GM12878 (cell line): ENCODE measurements around the gene NET1. TPM values are rescaled to one million over a fixed set of nuclear protein-coding genes. Genes with fewer than 3 reads are reported as not detected.

ENCODE experiments used
- ATAC-seq: fragments of 200-7000 bp; cut with Tn5 transposase; 3 replicates; pipeline ENCODE4 v1.9.1; 2020; ENCODE audit warnings: mild to moderate bottlenecking, moderate library complexity
- BruUV-seq: library from RNA; stranded (reverse); fragments of 400-500 nt; replicated peaks from 2 replicates; lab custom pipeline; 2021; lab: Mats Ljungman, UMichigan
- CTCF ChIA-PET: fragments of 300-600 bp; sonication (Branson Sonifier 250); formaldehyde crosslinking; extraction: SDS; loops from one replicate; lab custom pipeline; 2021; ENCODE audit warnings: inconsistent platforms; lab: Yijun Ruan, JAX
- POLR2A ChIA-PET: fragments of 350-600 bp; formaldehyde crosslinking; extraction: SDS; loops from one replicate; lab custom pipeline; 2021; ENCODE audit warnings: inconsistent platforms; lab: Charles Lee
- RAD21 ChIA-PET: fragments of 300-600 bp; sonication (Branson Sonifier 250); formaldehyde crosslinking; loops from one replicate; lab custom pipeline; 2023; ENCODE audit warnings: antibody characterized with exemption; ENCODE audit not compliant: unreplicated experiment; lab: Charles Lee
- SMC1A ChIA-PET: fragments of 300-600 bp; sonication (Branson Sonifier 250); formaldehyde crosslinking; loops from one replicate; lab custom pipeline; 2023; ENCODE audit not compliant: unreplicated experiment, uncharacterized antibody; lab: Charles Lee
- DNase-seq: peaks from one replicate; pipeline ENCODE4 v3.0.0-alpha.2; 2011; ENCODE audit warnings: low read depth, low spot score
- FAIRE-seq: peaks from 3 replicates; lab custom pipeline; 2011; peaks lifted over from hg19 to GRCh38; lab: Jason Lieb, UNC
- H2AFZ ChIP-seq: 2 replicates; pipeline ENCODE4 v1.6.0; 2011; ENCODE audit warnings: low read depth, low read length, control low read depth; ENCODE audit not compliant: control insufficient read depth
- H3K27ac ChIP-seq: 2 replicates; pipeline ENCODE4 v1.5.1; 2011; ENCODE audit warnings: control low read depth; ENCODE audit not compliant: control insufficient read depth, insufficient read depth
- H3K27me3 ChIP-seq, 2 experiments: replicated peaks in 1 of 2; 2 replicates each; pipeline versions ENCODE4 v1.6.0 to v1.6.1; 2011; ENCODE audit warnings: low read length in 1 of 2; ENCODE audit not compliant: control insufficient read depth in 2 of 2, insufficient read depth in 2 of 2
- H3K36me3 ChIP-seq, 2 experiments: 2 replicates each; pipeline ENCODE4 v1.5.1; 2011; ENCODE audit warnings: low read length in 1 of 2; ENCODE audit not compliant: control insufficient read depth in 2 of 2, insufficient read depth in 2 of 2
- H3K4me1 ChIP-seq: 2 replicates; pipeline ENCODE4 v1.6.1; 2011; ENCODE audit warnings: mild to moderate bottlenecking, low read length, moderate library complexity, mixed read lengths; ENCODE audit not compliant: control insufficient read depth, insufficient read depth
- H3K4me2 ChIP-seq: 2 replicates; pipeline ENCODE4 v1.6.0; 2011; ENCODE audit warnings: control low read depth; ENCODE audit not compliant: control insufficient read depth, insufficient read depth
- H3K4me3 ChIP-seq: fragments of 200-600 bp; sonication (generic); 2 replicates; pipeline ENCODE4 v1.5.1; 2016
- H3K79me2 ChIP-seq: 2 replicates; pipeline ENCODE4 v1.6.0; 2011; ENCODE audit warnings: low read length; ENCODE audit not compliant: control insufficient read depth, insufficient read depth
- H3K9ac ChIP-seq: 2 replicates; pipeline ENCODE4 v1.8.0; 2011; ENCODE audit warnings: low read length, control low read depth, mixed read lengths; ENCODE audit not compliant: control insufficient read depth, insufficient read depth
- H3K9me3 ChIP-seq: replicated peaks from 3 replicates; pipeline ENCODE4 v1.5.1; 2011; ENCODE audit warnings: mild to moderate bottlenecking, low read length; ENCODE audit not compliant: control insufficient read depth, insufficient read depth
- H4K20me1 ChIP-seq: 2 replicates; pipeline ENCODE4 v1.6.0; 2011; ENCODE audit not compliant: control insufficient read depth, insufficient read depth
- BCLAF1 ChIP-seq: fragments of 450-650 bp; IDR thresholded peaks from 2 replicates; pipeline ENCODE4 v1.6.1; 2017; ENCODE audit warnings: antibody characterized with exemption, mild to moderate bottlenecking, moderate library complexity
- CREM ChIP-seq: IDR thresholded peaks from 2 replicates; pipeline ENCODE4 v1.6.1; 2014; ENCODE audit warnings: antibody characterized with exemption, low read depth
- HDAC6 ChIP-seq: fragments of 200-600 bp; sonication (generic); IDR thresholded peaks from one replicate; pipeline ENCODE4 v1.8.0; 2017; ENCODE audit warnings: antibody characterized with exemption; ENCODE audit not compliant: unreplicated experiment
- MEF2A ChIP-seq: IDR thresholded peaks from 2 replicates; pipeline ENCODE4 v1.6.1; 2011; ENCODE audit warnings: low read depth, mild to moderate bottlenecking, low read length, moderate library complexity; ENCODE audit not compliant: insufficient read depth
- MTA2 ChIP-seq: fragments of 450-650 bp; IDR thresholded peaks from 2 replicates; pipeline ENCODE4 v1.6.1; 2016; ENCODE audit warnings: low read depth, mild to moderate bottlenecking, moderate library complexity
- NFXL1 ChIP-seq: fragments of 450-650 bp; IDR thresholded peaks from 2 replicates; pipeline ENCODE4 v1.6.1; 2017; ENCODE audit warnings: antibody characterized with exemption, mild to moderate bottlenecking, borderline replicate concordance
- NFYB ChIP-seq: IDR thresholded peaks from 2 replicates; pipeline ENCODE4 v1.6.1; 2011; ENCODE audit warnings: low read depth, mild to moderate bottlenecking, low read length, improper control_type of control experiment, moderate library complexity; ENCODE audit not compliant: insufficient read depth
- NR2C2 ChIP-seq: IDR thresholded peaks from 2 replicates; pipeline ENCODE4 v1.6.1; 2011; ENCODE audit warnings: borderline replicate concordance, low read depth; ENCODE audit not compliant: control insufficient read depth, insufficient read length
- PAX8 ChIP-seq: fragments of 450-650 bp; IDR thresholded peaks from 2 replicates; pipeline ENCODE4 v1.6.1; 2017; ENCODE audit warnings: mild to moderate bottlenecking, moderate library complexity
- RUNX3 ChIP-seq: IDR thresholded peaks from 2 replicates; pipeline ENCODE4 v1.6.1; 2012; ENCODE audit warnings: low read length, inconsistent platforms
- SP1 ChIP-seq: IDR thresholded peaks from one replicate; pipeline ENCODE4 v1.6.1; 2011; ENCODE audit warnings: low read depth, low read length
- TARDBP ChIP-seq: IDR thresholded peaks from 2 replicates; pipeline ENCODE4 v1.6.1; 2016; ENCODE audit warnings: borderline replicate concordance
- USF1 ChIP-seq: IDR thresholded peaks from 2 replicates; pipeline ENCODE4 v1.6.1; 2011; ENCODE audit warnings: borderline replicate concordance, low read depth, mild to moderate bottlenecking, moderate library complexity, mixed read lengths, low read length; ENCODE audit not compliant: insufficient read depth; ENCODE audit errors: extremely low read length
- ZBTB11 ChIP-seq: fragments of 450-650 bp; formaldehyde crosslinking; IDR thresholded peaks from 2 replicates; pipeline ENCODE4 v1.5.0; 2022; ENCODE audit warnings: mild to moderate bottlenecking, missing genetic modification characterization
- WGBS: methylation state at CpG from one replicate; pipeline ENCODE4 v1.1.6; 2016; ENCODE audit warnings: low lambda C conversion rate; ENCODE audit not compliant: insufficient replicate concordance, insufficient coverage; ENCODE audit errors: missing lambda C conversion rate; 5-methylcytosine and 5-hydroxymethylcytosine counted together
- in situ Hi-C: fragments of 300-500 bp; cut with MboI; formaldehyde crosslinking; loops from 9 replicates; pipeline ENCODE4 v1.14.3; 2018; ENCODE audit warnings: mixed read lengths
- intact Hi-C: fragments of 100-400 bp; cut with micrococcal nuclease; formaldehyde crosslinking; loops from one replicate; pipeline ENCODE4 v1.14.2; 2022; ENCODE audit not compliant: unreplicated experiment
- polyA plus RNA-seq, 11 experiments: library from polyadenylated mRNA; depleted of rRNA in 4 of 11; unstranded in 6 of 11; stranded (reverse) in 5 of 11; fragments of >200 nt; fragmentation: Nextera tagmentation in 4 of 11; fragmentation: Illumina TruSeq in 1 of 11; extraction: Ambion mirVana in 4 of 11; extraction: Trizol in 1 of 11; gene quantifications; 1 replicate in 1 of 11; 2 replicates in 10 of 11; pipeline versions ENCODE4 v1.2.1 to v1.2.3, GENCODE V29; 2011 to 2016; ENCODE audit warnings: inconsistent platforms in 2 of 11, missing spikeins in 2 of 11, low read depth in 1 of 11
- total RNA-seq, 4 experiments: library from RNA; depleted of rRNA in 3 of 4; stranded (reverse); fragments of >200 nt in 3 of 4; fragmentation: Illumina TruSeq in 1 of 4; extraction: Trizol in 1 of 4; gene quantifications; 2 replicates each; pipeline versions ENCODE4 v1.2.1 to v1.2.3, GENCODE V29; 2013 to 2021

The NET1 gene
- total and polyA plus RNA-seq, 10 of the 15 experiments (the other 5 are each of a cell fraction or from before 2014, with no cell fraction given): 6.5 to 22.7 (median 18.4) TPM

DNA sequence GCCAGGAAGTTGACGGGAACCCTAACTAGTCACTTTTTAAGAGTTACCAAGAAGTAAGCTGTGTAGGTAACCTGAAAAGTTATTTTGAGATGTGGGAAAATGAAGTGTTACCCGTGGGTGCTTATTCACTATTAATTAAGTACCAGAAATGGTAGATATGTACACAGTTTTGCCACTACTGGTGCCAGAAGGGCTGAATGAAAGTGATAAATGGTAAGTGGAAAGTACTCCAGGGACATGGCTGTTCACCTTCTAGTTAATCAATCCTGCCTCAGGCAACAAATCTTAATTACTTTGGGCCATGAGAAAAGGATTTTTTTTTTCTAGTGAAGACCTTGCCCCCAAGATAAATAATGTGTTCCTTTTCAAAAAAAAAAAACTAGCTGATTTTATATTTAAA is 15.8 kb downstream of the NET1 start:
- Histone ChIP-seq H3K9ac (no peak overlapping the region), H4K20me1 (no peaks in the 10 kb centered on the region), H3K79me2 (no peaks in the 10 kb centered on the region), H3K36me3 (no peaks in the 10 kb centered on the region; a peak in 1 of 4 replicates), H3K27me3 (no peaks in the 10 kb centered on the region), H2AFZ (no peak overlapping the region), H3K4me3 (no peak overlapping the region), H3K27ac (no peak overlapping the region), H3K4me2 (no peak overlapping the region), H3K9me3 (no peaks in the 10 kb centered on the region), H3K4me1 (no peaks in the 10 kb centered on the region)
- ChIA-PET SMC1A (interaction anchor here (0.9 kb wide), 1 partner anchor 579 kb away, joined by 3 read pairs; no protein-coding TSS in a partner anchor), RAD21 (interaction anchor here (1.0 kb wide), 1 partner anchor 579 kb away, joined by 3 read pairs; no protein-coding TSS in a partner anchor), CTCF (interaction anchor here (0.6 to 4.4 kb wide), 6 partner anchors 13 to 578 kb away, joined by 3 to 26 read pairs (median 4); no protein-coding TSS in a partner anchor), POLR2A (interaction anchor here (0.6 to 0.7 kb wide), 3 partner anchors 11 to 581 kb away, joined by 3 read pairs; no protein-coding TSS in a partner anchor)
- intact Hi-C loops (no loop called here), in situ Hi-C loops (no loop called here)
- ATAC-seq (no peak), DNase-seq (no peak), FAIRE-seq (no peak)
- no peak for TF ChIP-seq NFXL1
- no peak for TF ChIP-seq MEF2A
- no peak for TF ChIP-seq NFYB
- no peak for TF ChIP-seq ZBTB11
- TF ChIP-seq RUNX3: no peak
- TF ChIP-seq BCLAF1: no peak
- no peak for TF ChIP-seq USF1
- no peak for TF ChIP-seq CREM
- no peak for TF ChIP-seq SP1
- no peak for TF ChIP-seq TARDBP
- no peak for TF ChIP-seq PAX8
- no peak for TF ChIP-seq HDAC6
- no peak for TF ChIP-seq NR2C2
- no peak for TF ChIP-seq MTA2
- BruUV-seq: no TSS peak
- 63% methylated on average over 2 of the region's 2 CpGs for WGBS
